GM23248 (cell line): Measurements from ENCODE around the gene MLST8. TPM values are rescaled to one million over a fixed set of nuclear protein-coding genes. Genes with fewer than 3 reads are reported as not detected.

Source experiments
- DNase-seq: peaks from one replicate; pipeline ENCODE4 v3.0.0-alpha.2; 2015
- H2AFZ ChIP-seq: fragments of 200-600 bp; sonication (generic); 2 replicates; pipeline ENCODE4 v1.6.1; 2016; ENCODE audit warnings: antibody characterized with exemption
- H3F3A ChIP-seq: fragments of 200-600 bp; sonication (generic); 2 replicates; pipeline ENCODE4 v1.6.1; 2016; ENCODE audit warnings: mild to moderate bottlenecking, antibody characterized with exemption, mixed run types; ENCODE audit not compliant: insufficient read depth
- H3K27ac ChIP-seq: fragments of 200-600 bp; sonication (generic); 2 replicates; pipeline ENCODE4 v1.5.1; 2016; ENCODE audit warnings: mild to moderate bottlenecking
- H3K27me3 ChIP-seq: fragments of 200-600 bp; sonication (generic); replicated peaks from 2 replicates; pipeline ENCODE4 v1.6.1; 2016; ENCODE audit warnings: mild to moderate bottlenecking; ENCODE audit not compliant: insufficient read depth
- H3K36me3 ChIP-seq: fragments of 200-600 bp; sonication (generic); 2 replicates; pipeline ENCODE4 v1.6.1; 2016; ENCODE audit warnings: low read depth, mild to moderate bottlenecking
- H3K4me1 ChIP-seq: fragments of 200-600 bp; sonication (generic); 2 replicates; pipeline ENCODE4 v1.6.1; 2016; ENCODE audit warnings: mild to moderate bottlenecking; ENCODE audit not compliant: insufficient read depth
- H3K4me2 ChIP-seq: fragments of 200-600 bp; sonication (generic); one replicate; pipeline ENCODE4 v1.6.1; 2016; ENCODE audit warnings: mild to moderate bottlenecking; ENCODE audit not compliant: unreplicated experiment
- H3K4me3 ChIP-seq: fragments of 200-600 bp; sonication (generic); 2 replicates; pipeline ENCODE4 v1.5.1; 2016; ENCODE audit warnings: mild to moderate bottlenecking
- H3K79me2 ChIP-seq: fragments of 200-600 bp; sonication (generic); 2 replicates; pipeline ENCODE4 v1.6.1; 2016; ENCODE audit warnings: mild to moderate bottlenecking; ENCODE audit not compliant: insufficient read depth
- H3K9ac ChIP-seq: fragments of 200-600 bp; sonication (generic); 2 replicates; pipeline ENCODE4 v1.6.1; 2016; ENCODE audit warnings: mild to moderate bottlenecking
- H3K9me2 ChIP-seq: fragments of 200-600 bp; sonication (generic); 2 replicates; pipeline ENCODE4 v1.6.1; 2016; ENCODE audit warnings: mixed run types, mild to moderate bottlenecking, moderate library complexity; ENCODE audit not compliant: insufficient read depth
- H3K9me3 ChIP-seq: fragments of 200-600 bp; sonication (generic); one replicate; pipeline ENCODE4 v1.6.1; 2017; ENCODE audit warnings: low read depth
- H4K20me1 ChIP-seq: fragments of 200-600 bp; sonication (generic); 2 replicates; pipeline ENCODE4 v1.6.0; 2016; ENCODE audit not compliant: insufficient read depth
- EZH2 ChIP-seq: fragments of 200-600 bp; sonication (generic); IDR thresholded peaks from 2 replicates; pipeline ENCODE4 v1.6.1; 2018; ENCODE audit warnings: antibody characterized with exemption, mild to moderate bottlenecking; ENCODE audit not compliant: insufficient read depth, poor library complexity, severe bottlenecking
- EZH2phosphoT487 ChIP-seq: fragments of 200-600 bp; sonication (generic); IDR thresholded peaks from 2 replicates; pipeline ENCODE4 v1.6.1; 2018; ENCODE audit warnings: antibody characterized with exemption, moderate library complexity, mild to moderate bottlenecking, low read depth; ENCODE audit not compliant: insufficient read depth
- WGBS, 2 experiments: methylation state at CpG; one replicate each; pipeline ENCODE4 v1.1.6; 2015 to 2017; ENCODE audit warnings: low lambda C conversion rate in 2 of 2, low coverage in 1 of 2; ENCODE audit errors: missing lambda C conversion rate in 2 of 2; 5-methylcytosine and 5-hydroxymethylcytosine counted together
- in situ Hi-C: fragments of 300-500 bp; cut with MboI; formaldehyde crosslinking; loops from 2 replicates; pipeline ENCODE4 v1.15.0; 2020
- polyA plus RNA-seq: library from polyadenylated mRNA; unstranded; fragments of >200 nt; fragmentation: Nextera tagmentation; extraction: Ambion mirVana; gene quantifications from 2 replicates; pipeline ENCODE4 v1.2.1, GENCODE V29; 2016
- total RNA-seq: library from RNA; depleted of rRNA; stranded (reverse); fragments of >200 nt; shearing (Covaris generic); gene quantifications from 2 replicates; pipeline ENCODE4 v1.2.3, GENCODE V29; 2014

MLST8 gene
- total and polyA plus RNA-seq, 2 experiments from 2014 or later, result 46.5 to 62.9 TPM

- in situ Hi-C loops, result no loop called here
- Histone ChIP-seq H3K36me3 (no peaks in the 10 kb centered on the region; the same call in 1 of the 2 replicates), H3K79me2 (peaks cover 51% of the 10 kb centered on the region), H4K20me1 (no peaks in the 10 kb centered on the region), H3K4me2 (no peak overlapping the region), H3K4me3 (no peak overlapping the region), H3K4me1 (peaks cover 19% of the 10 kb centered on the region), H2AFZ (no peak overlapping the region), H3K9me2 (no peaks in the 10 kb centered on the region), H3F3A (no peaks in the 10 kb centered on the region), H3K27ac (no peak overlapping the region), H3K9ac (no peak overlapping the region), H3K27me3 (no peaks in the 10 kb centered on the region), H3K9me3 (no peaks in the 10 kb centered on the region)
- TF ChIP-seq EZH2, result no peak
- no peak for TF ChIP-seq EZH2phosphoT487
- DNase-seq, result no peak
- WGBS, 2 experiments, result 91% methylated on average over 11 to 12 of the region's 12 CpGs
These were observed 23.8 kb downstream of the MLST8 start for GRCh38 chr16:2229091-2229490.

- 92 to 96% methylated on average over 18 to 23 of the region's 23 CpGs for WGBS, 2 experiments
- Histone ChIP-seq H3K9ac (no peak overlapping the region), H3K27ac (no peak overlapping the region), H3F3A (no peaks in the 10 kb centered on the region), H4K20me1 (no peaks in the 10 kb centered on the region), H3K36me3 (no peaks in the 10 kb centered on the region; the same call in 1 of the 2 replicates), H3K9me3 (no peaks in the 10 kb centered on the region), H3K4me3 (no peak overlapping the region), H2AFZ (no peak overlapping the region), H3K27me3 (no peaks in the 10 kb centered on the region), H3K4me1 (peaks cover 14% of the 10 kb centered on the region), H3K9me2 (no peaks in the 10 kb centered on the region), H3K79me2 (peaks cover 45% of the 10 kb centered on the region), H3K4me2 (no peak overlapping the region)
- in situ Hi-C loops, result no loop called here
- DNase-seq, result no peak
- TF ChIP-seq EZH2phosphoT487 (no peak), EZH2 (no peak)
These were observed 24.5 kb downstream of the MLST8 start for GRCh38 chr16:2229632-2230250.

GRCh38 chr16:2230376-2230775 lies 25.1 kb downstream of the MLST8 start:
- Histone ChIP-seq H3K27me3 (no peaks in the 10 kb centered on the region), H3K9ac (no peak overlapping the region), H3K27ac (no peak overlapping the region), H3K4me1 (peaks cover 11% of the 10 kb centered on the region), H3K79me2 (peaks cover 38% of the 10 kb centered on the region), H4K20me1 (no peaks in the 10 kb centered on the region), H3K9me3 (no peaks in the 10 kb centered on the region), H3K4me3 (no peak overlapping the region), H3K9me2 (no peaks in the 10 kb centered on the region), H3F3A (no peaks in the 10 kb centered on the region), H3K36me3 (no peaks in the 10 kb centered on the region; the same call in 1 of the 2 replicates), H2AFZ (no peak overlapping the region), H3K4me2 (no peak overlapping the region)
- no peak for DNase-seq
- in situ Hi-C loops, result no loop called here
- WGBS, 2 experiments, result 86 to 90% methylated on average over 7 to 13 of the region's 13 CpGs
- TF ChIP-seq EZH2 (no peak), EZH2phosphoT487 (no peak)

- no peaks in the 10 kb centered on the region; the same call in 1 of the 2 replicates for H3K36me3 ChIP-seq
- H3K9ac ChIP-seq, result no peak overlapping the region
- no peaks in the 10 kb centered on the region for H3K9me3 ChIP-seq
- no peak overlapping the region for H3K27ac ChIP-seq
- no peaks in the 10 kb centered on the region for H3F3A ChIP-seq
- no peaks in the 10 kb centered on the region for H3K9me2 ChIP-seq
- no peak overlapping the region for H3K4me2 ChIP-seq
- peaks cover 4% of the 10 kb centered on the region for H3K4me1 ChIP-seq
- no peak overlapping the region for H3K4me3 ChIP-seq
- in situ Hi-C loops, result no loop called here
- TF ChIP-seq EZH2phosphoT487 (no peak), EZH2 (no peak)
- no peak for DNase-seq
- peaks cover 29% of the 10 kb centered on the region for H3K79me2 ChIP-seq
- H4K20me1 ChIP-seq, result no peaks in the 10 kb centered on the region
- whole genome bisulfite sequencing, 2 experiments, result 86% methylated on average over 27 to 29 of the region's 29 CpGs
- H3K27me3 ChIP-seq, result no peaks in the 10 kb centered on the region
- no peak overlapping the region for H2AFZ ChIP-seq
These were observed 26.0 kb downstream of the MLST8 start for GRCh38 chr16:2231016-2231931.
